Activated CD4-positive, CD25-positive, alpha-beta regulatory T cell treated with anti-CD3 and anti-CD28 coated beads, Interleukin-2, amount 50 U/mL, for 72 hours (primary cell): Measurements from ENCODE around the gene SOD2.
A peak's percentile ranks its signal among the peaks of the same experiment; 100 is the strongest.
"Not testable (repeated sequence)": the region's sequence is repeated elsewhere in the genome, so short reads cannot be mapped to it uniquely, and the experiment has no call there.

Experiments
- DNase-seq: peaks from one replicate; pipeline ENCODE4 v3.0.0; 2021

SOD2 gene

DNA sequence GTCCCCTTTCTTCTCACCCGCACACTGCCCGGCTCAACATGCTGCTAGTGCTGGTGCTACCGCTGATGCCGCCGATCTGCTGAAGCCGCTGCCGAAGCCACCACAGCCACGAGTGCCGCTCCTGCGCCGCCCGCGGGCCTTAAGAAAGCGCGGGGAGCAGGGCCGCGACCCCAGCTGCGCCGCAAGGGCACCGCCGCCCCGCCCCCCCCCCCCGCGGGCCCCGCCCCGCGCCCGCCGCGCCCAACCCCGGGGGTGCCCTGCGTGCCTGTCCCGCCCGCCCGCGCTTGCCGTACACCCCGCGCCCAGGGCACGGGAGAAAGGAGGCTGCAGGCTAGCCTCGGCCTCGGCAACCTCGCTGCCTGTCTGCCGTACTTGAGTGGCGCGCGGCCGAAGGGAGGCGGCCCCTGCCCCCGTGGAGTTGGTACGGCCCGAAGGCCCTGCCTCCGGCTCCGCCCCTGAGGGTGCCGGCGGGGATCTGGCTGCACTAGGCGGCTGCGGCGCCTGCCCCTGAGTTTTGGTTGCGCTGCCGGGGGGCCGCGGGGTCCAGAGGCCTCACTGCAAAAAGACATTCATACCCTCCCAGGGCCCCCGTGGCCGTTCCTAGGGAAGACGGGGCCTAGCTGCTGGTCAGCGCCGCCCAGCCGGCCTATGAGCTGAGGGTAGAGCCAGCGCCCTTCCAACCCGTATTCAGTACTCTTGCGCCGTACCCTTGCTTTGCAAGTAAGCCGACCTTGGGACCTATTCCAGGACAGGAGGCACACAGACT, at the start of gene SOD2:
Gene SOD2, minus strand, starts transcription at position 114 of the 766 bp plus-strand sequence. Its CDS starts 74 bp downstream, at position 40.
- DNase-seq, result peak; percentile 89

DNA sequence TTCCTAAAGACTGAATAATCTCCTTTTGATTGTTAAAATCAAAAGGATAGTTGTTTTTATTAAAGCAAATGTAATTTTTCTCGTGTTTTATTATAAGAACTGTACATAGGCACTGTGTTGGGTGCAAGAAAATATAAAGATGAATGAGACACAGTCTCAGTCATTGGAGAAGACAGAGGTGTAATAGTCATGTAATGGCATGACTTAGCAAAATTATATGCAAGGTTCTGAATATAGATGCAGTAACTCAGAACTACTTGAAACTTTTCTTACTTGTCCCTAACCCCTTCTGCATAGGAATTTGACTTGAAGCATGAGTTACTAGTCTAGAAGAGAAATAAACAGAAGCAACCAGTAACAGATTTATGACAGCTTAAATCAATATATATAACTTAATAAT, 49.1 kb upstream of the SOD2 start:
- no peak for DNase-seq

DNA sequence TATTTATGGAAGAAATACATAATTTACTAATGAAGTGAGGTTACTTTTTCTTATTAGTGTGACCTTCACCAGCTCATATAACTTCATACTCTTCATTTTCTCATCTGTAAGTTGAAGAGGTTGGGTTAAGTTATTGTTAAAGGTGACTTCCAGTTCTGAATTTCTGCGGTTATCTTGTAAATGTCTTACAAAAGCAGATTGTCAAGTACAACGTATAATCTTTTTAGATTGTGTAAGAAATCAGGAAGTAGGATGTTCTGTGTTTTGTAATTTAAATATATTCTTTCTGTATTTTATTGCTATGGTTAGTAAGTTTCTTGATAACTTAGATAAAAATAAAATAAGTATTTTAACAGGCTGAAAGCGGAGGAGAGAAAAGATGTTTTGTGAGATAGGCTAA, 46.3 kb upstream of the SOD2 start:
- DNase-seq, result no peak

DNA sequence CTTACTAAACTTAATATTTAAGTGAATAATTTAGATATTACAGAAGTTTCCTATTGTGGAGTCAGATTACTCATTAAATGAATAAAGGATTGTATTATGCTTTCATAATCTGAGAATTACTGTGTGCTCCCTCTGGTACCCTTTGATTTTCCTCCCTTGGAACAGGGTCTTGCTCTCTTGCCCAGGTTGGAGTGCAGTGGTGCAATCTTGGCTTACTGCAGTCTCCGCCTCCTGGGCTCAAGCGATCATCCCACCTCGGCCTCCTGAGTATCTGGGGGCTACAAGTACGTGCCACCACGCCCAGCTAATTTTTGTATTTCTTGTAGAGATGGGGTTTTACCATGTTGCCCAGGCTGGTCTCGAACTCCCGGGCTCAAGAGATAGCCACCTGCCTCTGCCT, 43.9 kb upstream of the SOD2 start:
- no peak for DNase-seq

DNA sequence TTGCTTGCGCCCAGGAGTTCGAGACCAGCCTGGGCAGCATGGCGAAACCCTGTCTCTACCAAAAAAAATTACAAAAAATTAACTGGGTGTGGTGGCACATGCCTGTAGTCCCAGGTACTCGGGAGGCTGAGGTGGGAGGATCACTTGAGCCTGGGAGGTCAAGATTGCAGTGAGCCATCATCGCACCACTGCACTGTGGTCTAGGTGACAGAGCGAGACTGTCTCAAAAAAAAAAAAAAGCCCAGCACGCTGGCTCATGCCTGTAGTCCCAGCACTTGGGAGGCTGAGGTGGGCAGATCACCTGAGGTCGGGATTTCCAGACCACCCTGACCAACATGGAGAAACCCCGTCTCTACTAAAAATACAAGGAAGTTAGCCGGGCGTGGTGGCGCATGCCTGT, 40.4 kb upstream of the SOD2 start:
- not testable (repeated sequence) for DNase-seq

DNA sequence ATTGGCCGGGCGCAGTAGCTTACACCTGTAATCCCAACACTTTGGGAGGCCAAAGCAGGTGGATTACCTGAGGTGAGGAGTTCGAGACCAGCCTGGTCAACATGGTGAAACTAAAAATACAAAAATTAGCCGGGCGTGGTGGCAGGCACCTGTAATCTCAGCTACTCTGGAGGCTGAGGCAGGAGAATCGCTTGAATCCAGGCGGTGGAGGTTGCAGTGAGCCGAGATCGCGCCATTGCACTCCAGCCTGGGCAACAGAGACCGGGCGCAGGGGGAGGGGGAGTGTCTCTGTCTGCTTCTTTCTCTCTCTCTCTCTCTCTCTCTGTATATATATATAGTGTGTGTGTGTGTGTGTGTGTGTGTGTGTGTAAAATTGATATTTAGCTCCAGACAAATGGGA, 39.5 kb upstream of the SOD2 start:
- DNase-seq, result not testable (repeated sequence)

DNA sequence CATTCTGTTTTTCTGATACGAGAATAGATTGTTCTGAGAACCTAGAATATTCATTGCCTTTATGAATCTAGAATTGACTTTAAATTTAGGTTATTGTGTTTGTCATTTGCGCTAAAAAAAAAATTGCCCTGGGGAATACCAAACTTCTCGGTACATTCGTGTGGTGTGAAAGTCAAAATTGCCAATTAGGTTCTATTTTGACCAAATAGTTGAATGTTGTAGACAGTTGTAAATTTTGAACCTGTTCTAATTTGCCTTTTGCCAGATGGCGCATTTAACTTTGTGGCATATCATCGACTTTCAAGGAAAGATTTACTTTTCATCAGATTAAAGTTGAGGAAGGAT, 37.3 kb upstream of the SOD2 start:
- DNase-seq, result no peak

DNA sequence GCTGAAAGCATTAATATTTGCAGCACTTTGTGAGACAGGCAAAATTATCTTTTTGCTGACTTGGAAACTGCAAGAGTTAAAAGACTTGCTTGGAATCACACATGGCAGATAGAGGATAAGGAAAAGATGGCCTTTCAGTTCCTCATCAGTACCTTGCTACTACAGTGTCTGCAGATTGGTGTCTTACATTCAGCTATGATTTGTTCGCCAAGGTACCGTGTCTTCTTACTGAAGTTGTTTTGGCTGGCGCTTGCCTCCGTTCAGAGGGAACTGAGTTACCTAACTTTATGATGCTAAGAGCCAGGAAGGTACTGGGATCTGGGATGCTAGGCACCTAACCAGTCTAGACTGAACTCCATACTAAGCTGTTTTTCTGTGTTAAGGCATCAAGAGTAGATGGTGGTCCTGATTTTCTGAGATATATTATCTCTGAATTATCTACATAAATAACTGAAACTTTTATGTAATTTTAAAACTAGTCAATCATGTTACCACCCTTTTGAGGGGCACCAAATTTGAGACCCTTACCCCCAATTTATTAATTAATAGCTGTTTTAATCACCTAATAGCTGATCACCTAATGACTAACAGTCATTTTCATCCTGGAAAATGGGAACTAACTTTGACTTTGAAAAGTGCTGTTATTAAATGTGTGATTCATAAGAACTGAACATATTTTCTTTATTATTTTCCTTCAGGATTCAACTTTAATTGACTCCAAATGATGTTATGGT, 36.7 kb upstream of the SOD2 start:
- DNase-seq, result no peak

DNA sequence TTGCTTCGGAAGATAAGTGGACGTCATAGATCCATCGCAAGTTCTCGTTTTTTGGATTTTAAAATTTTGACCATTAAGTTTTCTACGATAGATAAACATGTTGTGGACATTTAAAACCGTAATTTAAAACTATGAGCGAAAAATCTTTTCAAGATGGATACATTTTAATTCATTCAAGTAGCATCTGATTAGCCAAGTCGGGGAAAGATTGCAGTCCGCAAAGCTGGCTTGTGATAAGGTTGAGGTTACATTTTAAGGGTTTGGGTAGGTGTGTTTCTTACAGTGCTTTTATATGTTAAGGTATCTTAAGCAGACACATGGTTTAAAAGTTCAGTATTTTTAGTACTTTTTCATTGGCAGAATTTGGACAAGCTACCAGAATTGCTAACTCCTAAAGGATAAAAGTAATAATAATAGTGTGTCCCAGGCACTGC, 35.5 kb upstream of the SOD2 start:
- no peak for DNase-seq

DNA sequence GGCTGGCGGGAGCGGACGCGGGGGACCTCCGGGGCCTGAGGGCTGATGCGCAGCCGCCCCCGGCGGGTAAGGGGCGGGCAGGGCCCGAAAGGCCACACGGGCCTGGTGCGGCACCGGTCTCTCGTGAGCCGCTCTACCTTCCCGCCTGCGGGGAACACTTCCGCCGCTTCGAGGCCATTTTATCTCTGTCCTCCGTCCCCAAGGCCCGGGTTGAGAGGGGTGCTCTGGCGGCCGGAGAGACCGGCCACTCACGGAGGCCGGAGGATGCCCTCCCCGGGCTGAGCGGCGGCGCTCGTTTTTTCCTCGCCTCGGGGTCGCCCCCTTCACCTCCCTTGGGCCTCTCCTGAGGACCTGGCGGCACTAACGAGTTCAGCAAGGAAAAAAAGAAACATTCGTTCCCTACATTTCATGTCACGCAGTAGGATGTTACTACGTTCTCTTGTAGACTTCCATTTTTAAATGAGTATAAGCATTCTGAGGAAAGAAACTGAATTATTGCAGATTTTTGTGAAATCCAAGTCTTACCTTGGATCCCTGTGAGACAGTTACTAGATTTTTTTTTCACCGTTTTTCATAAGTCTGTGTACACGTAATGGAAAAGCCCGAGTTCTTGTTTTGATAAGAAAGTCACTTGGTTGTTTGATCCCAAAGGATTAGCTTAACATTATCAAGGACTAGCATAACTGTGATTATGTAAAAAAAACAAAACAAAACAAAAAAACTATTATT, 34.8 kb upstream of the SOD2 start:
- DNase-seq, result no peak

DNA sequence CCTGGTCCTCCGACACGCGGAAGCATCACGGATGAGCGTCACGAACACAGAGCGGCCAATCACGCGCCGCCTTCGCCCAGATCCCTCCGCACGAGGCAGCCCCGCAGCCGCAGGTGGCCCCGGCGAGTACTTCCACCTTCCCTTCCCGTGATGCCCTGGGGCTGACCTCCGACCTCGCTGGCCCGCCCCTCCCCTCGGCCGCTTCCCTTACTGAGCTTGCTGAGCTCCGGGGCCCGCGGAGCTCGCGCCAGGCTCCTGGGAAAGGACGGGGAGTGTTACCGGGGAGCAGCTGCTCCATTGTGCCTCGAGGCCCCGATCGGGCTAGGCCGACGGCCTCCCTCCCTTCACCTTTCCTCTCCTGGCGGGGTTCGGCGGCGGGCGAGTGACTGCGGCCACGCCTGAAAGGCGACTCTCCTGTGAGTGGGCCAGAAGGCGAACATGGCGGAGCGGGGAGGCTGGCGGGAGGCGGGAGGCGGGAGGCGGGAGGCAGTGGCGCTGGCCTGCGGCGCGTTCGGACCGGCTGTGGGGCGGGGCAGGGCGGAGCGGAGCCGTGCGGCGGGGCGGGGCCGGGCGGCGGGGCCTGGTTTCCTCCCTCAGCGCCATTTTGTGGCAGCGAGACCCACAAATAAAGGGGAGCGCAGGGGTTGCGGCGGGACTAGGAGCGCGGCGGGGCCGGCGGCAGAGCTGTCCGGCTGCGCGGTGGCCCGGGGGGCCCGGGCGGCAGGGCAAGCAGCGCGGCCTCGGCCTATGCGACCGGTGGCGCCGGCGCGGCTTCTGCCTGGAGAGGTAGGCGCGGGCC, 34.1 kb upstream of the SOD2 start, which contains the start of gene WTAP:
Gene WTAP, plus strand, starts transcription at position 589 of the 799 bp plus-strand sequence. CDS start 8,760 bp downstream, outside the sequence.
- peak; percentile 95 for DNase-seq

DNA sequence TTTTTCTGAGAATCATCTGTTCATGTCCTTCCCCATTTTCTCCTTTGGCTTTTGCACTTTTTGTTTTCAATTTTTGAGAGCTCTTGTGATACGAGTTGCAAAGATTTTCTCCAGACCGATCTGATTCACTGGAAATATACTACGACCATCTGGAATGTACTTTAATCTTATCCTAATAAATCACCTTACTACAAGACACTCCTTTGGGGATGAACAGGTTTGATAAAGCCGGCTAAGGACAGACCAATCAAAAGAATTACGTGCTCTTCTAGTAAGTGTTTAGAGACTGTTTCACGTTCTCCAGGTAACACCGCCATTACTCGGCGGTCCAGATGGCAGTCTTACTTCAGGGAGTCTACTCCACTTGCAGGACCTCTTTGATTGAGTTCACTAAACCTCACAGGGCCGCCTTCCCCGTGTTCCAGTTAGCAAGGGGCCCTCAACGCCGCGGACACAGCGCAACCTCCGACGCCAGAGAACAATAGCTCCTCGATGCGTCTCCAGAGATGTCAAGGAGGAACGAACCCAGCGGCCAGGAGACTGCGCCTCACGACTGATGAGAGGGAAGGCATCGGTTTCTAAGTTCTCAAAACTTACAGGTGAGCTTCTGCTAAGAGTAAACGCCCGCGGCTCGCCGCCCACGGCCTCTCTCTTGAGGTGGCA, 33.3 kb upstream of the SOD2 start:
- DNase-seq, result no peak

DNA sequence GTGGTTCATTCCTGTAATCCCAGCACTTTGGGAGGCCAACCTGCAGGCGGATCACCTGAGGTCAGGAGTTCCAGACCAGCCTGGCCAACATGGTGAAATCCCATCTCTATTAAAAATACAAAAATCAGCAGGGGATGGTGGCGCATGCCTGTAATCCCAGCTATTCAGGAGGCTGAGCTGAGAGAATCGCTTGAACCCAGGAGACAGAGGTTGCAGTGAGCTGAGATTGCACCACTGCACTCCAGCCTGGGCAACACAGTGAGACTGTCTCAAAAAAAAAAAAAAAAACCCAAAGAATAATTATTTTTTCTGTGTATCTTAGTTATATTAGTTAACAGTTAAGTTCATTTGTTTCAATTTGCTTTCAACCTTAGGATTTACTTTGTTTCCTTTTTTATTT, 32.2 kb upstream of the SOD2 start:
- not testable (repeated sequence) for DNase-seq

DNA sequence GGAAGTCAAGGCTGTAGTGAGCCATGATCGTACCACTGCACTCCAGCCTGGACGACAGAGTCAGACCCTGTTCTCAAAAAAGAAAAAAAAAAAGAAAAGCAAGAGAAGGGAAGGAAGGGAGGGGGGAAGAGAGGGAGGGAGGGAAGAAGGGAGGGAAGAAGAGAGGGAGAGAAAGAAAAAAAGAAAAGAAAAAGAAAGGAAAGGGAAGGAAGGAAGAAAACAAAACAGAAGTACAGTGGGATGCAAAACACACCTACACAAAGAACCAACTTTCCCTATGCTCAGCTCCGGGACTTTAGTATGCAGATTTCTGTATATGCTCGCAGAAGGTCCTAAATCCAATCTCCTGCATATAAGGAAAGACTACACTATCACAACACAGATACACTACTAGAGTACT, 31.7 kb upstream of the SOD2 start:
- no peak for DNase-seq

DNA sequence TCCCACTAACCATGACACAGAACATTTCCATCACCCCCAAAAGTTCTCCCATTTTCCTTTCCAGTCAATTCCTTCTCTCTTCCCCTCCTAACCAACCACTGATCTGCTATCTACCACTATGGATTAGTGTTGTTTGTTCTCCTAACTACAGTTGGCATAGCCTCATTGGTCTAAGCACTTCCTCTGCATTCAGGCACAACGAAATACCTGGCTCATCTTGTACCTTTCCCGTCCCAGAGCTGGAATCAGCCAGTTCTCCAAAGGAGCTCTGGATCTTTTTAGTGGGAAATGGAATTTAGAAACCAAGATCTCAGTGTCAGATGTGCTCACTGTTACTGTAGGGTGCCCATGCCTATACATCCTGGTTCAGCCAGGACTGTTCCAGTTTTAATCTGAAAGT, 30.2 kb upstream of the SOD2 start:
- DNase-seq, result no peak

DNA sequence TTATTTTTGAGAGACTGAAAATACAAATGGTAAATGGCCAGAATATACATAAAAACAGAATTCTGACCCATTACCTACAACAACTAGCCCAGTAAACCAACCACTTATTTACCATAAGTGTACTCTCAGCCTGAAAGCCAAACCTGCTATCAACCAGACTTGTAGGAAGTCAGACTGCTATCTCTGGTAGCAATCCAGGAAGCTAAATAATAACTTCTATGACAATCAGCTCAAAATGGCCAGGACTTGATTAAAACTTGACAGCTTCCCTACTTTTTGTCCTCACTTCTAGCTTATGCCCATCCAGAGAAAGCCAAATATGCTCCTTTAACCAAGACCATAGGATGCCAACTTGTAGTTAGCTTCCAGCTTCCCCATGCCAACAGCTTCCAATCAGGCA, 29.6 kb upstream of the SOD2 start:
- DNase-seq, result no peak

DNA sequence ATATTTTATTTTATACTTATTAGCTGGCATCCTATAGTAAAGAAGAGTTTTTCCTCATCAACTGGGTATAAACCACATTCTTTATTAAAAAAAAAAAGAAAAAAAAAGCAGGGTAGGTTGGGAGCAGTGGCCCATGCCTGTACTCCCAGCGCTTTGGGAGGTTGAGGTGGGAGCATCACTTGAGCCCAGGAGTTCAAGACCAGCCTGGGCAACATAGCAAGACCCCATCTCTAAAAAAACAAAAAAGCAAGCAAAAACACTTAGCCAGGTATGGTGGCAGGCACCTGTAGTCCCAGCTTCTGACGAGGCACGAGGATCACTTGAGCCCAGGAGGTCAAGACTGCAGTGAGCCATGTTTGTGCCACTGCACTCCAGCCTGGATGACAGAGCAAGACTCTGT, 28.9 kb upstream of the SOD2 start:
- DNase-seq, result not testable (repeated sequence)

DNA sequence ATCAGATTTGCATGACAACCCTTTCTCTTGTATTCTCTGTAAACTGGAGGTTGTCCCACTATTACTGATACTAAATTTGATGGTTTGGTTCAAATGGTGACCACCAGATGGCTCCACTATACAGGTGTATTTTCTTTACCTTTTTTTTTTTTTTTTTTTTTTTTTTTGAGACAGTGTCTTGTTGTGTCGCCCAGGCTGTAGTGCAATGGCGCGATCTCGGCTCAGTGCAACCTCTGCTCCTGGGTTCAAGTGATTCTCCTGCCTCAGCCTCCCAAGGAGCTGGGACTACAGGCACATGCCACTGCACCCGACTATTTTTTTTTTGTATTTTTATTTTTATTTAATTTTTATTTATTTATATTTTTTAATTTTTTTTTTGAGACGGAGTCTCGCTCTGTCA, 27.7 kb upstream of the SOD2 start:
- no peak for DNase-seq

DNA sequence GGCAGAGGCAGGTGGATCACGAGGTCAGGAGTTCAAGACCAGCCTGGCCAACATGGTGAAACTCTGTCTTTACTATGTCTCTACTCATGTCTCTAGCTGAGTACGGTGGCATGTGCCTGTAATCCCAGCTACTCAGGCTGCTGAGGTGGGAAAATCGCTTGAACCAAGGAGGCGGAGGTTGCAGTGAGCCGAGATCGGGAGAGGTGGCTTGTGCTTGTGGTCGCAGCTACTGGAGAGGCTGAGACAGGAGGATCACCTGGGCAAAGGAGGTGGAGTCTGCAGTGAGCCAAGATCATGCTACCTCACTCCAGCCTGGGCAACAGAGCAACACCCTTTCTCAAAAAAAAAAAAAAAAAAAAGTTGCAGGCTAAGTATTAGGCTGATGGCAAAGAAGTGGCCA, 26.2 kb upstream of the SOD2 start:
- DNase-seq, result no peak

DNA sequence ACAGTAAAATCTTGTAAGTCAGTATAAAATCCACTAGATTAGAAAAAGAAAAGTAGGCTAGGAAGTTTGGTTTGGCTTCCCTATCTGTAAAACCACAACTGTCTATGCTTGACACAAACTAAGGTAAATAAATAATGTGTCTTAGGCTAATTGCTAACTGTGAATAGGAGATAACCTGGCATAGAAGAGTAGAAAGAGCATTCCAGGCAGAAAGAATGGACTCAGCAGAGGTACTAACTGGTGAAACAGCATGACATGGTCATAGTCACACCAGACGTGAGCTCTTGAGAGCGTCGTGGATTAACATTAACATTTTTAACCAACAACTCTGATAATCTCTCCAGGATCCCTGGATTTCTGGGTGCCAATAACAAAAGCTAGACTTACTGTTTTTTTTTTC, 25.6 kb upstream of the SOD2 start:
- no peak for DNase-seq

DNA sequence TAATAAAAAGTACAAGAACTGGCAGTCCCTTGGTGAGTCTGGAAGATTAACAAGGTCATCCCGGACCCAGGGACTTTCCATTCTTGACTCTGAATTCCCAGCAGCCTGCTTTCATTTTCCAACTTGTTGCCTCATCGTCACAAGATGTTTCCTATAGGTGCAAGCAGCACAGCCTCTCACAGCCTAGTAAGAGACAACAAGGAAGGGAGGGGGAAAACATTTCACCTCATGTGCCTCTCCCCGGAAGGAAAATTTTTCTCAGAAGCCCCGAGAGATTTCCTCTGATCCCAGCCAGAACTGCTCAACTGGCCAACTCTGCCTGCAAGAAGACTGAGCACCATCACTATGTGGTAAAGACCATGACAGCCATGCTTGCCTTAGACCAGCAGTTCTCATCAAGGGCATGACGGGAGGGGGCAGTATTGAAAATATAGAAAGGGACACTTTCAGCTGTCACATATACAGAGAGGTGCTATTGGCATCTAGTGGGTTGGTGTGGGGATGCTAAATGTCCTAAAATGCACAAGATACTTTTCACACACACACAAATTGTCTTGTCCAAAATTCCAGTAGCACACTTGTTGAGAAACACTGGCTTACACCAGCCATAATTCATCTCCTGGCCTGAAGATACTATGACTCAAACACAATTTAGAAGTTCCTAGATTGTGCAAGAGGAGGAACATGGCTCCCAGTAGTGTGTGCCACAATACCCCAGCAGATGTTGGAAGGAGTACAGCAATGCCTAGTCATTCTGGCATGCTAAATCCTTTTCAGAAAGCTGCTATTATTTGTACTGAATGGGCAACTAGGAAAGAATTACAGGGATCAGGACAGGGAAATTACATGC, 23.4 kb upstream of the SOD2 start:
- DNase-seq, result no peak
